ENCODE measurements around the gene POLD1.
"Not testable (repeated sequence)": the region's sequence is repeated elsewhere in the genome, so short reads cannot be mapped to it uniquely, and the experiment has no call there.

The POLD1 gene

DNA sequence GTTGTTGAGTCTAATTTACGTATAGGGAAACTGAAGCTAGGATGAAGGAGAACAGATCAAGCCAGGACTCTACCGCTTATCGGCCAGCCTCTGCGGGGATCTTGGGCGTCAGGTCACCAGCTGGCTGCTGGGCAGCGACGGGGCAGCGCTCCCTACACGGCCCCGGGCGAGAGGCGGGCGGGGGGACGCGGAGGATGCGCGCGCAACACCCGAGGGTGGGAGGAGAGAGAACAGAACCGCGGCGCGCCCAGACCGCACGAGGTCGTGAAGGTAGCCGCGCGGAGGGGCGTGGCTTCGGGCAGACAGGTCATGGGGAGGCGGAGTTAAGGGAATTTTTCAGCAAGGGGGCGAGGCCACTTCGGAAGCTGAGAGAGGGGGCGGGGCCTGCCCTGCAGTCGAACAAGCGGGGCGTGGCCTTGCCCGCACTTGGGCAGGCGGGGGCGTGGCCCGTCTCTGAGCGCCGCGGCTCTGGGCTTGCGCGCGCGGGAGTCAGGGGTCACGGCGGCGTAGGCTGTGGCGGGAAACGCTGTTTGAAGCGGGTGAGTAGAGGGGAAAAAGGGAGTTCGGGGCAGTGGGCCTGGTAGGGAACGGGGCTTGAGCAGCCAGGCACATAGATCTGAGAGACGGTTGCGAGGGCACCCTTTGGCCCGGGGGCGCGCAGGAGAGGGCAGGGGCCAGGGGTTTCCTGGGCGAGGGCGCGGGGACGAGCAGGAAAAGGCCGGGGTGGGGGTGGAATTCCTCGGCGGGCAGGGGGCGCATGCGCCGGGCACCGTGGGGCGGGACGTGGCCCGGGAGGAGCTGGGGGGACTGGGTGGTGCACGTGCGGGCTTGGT lies at the start of gene POLD1:
Gene POLD1 (plus strand): TSS at position 496 of the 833 bp plus-strand sequence. CDS start 14,505 bp downstream, outside the sequence.
- peak; percentile 99 for DNase-seq

DNA sequence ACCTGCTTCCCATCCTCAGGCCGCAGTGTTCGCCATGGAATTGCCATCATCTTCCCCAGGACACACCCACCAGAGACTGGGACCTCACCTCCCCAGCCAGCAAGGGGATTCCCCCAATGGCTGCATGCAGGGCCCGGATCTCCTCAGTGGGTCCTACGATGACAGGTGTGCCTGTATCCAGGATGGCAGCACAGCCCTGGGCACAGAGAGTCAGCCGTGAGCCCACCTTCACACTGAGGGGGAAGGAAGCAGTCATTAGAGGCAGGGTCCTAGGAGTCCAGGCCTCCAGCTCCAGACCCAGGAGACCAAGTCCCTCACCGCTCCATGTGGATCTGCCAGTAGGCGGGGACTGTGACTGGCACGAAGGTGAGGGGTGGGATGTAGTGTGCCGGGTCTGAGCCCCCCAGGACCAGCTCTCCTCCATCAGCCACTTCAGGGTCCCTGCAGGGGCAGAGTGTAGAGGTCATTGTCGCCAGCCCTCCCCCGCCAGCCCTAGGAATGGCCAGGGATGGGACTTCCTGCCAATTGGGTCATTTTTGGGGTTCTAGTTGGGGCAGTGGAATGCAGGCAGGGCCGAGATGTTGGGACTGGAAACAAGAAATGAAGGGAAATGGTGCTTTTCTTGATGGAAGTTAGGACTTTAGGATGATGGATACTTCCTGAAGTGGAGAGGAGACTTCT lies 49.3 kb upstream of the POLD1 start:
- no peak for DNase-seq

DNA sequence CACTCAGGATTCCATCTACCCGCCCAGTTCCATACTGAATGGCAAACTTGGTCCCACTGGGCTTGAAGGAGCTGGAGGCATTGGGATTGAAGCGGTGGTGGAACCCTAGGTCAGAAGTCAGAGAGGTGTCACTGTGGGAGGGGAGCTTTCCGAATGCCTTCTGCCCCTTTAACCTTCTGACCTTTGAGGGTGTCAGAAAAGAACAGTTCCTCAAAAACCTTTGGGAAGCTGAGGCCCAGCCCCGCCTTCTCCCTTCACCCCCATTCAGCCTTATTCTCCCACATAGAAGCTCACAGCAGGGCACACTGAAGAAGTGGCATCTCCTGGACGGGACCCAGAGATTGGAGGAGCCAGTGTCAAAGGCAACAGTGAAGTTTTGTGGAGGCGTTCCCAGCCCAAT lies 47.1 kb upstream of the POLD1 start:
- not testable (repeated sequence) for DNase-seq

DNA sequence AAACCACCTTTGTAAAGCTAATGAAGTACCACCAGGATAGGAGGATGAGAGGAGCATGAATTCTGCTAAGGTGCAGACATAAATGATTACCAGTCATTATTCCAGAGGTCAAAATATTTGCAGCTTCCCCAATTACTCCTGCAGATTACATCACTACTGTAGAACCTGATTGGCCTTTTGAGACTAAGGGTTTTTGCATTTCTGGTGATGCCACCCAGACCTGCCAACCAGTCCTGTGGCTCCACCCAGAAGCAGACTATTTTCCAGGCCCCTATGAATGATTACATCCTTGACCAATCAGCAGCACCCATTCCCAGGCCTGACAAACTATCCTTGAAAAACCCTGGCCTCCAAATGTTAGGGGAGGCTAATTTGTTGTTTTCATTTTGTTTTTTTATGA lies 43.8 kb upstream of the POLD1 start:
- DNase-seq, result no peak

DNA sequence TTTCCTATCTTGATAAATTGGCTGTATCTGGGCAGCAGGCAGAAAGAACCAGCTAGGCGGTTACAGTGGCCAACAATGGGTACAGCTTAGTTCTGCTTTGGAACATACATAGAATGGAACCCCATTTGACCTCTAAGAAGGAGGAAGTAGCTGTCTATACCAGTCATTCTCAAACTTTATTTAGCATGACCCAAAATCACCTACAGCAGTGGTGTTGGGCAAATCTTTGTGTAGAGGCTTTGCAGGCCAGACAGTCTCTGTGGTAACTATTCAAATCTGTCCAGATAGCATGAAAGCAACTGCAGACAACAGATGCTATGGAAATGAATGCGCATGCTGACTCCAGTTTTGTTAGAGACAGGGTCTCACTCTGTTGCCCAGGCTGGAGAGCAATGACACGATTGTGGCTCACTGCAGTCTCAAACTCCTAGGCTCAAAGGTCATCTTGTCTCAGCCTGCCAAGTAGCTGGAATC lies 43.0 kb upstream of the POLD1 start:
- no peak for DNase-seq

DNA sequence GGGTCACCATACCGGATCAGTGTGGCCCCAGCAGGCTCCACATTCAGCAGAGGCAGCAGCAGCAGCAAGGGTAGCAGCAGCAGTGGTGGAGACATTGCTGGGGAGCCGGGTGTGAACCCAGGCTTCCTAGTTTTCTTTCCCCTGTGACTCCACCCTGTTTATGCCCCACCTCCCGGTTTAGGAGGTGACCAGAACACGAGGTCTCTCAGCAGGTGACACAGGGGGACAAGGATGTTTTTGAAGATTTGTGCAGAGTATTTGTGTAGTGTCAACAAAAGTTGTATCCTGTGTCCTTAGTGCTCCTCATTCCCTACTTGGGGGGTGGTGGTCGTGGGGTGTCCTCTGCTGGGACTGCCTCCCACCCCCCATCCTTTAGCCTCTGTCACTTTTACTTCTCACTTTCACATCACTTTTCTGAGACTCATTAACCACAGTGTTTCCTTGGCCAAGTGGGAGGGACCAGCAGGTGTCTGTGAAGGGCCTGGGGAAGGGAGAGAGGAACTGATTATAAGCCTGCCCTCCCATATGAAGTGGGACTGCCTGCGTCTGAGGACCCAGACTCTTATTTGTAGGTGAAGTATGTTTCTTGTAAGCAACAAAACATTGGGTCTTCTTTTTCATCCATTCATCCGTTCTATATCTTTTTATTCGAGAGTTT lies 39.4 kb upstream of the POLD1 start:
- no peak for DNase-seq

GRCh38 chr19:50347089-50347581 lies 37.0 kb upstream of the POLD1 start:
- DNase-seq, result not testable (repeated sequence)

- DNase-seq, result no peak
These were observed 34.7 kb upstream of the POLD1 start for GRCh38 chr19:50349277-50350057.

GRCh38 chr19:50352242-50352641 lies 31.9 kb upstream of the POLD1 start:
- no peak for DNase-seq

GRCh38 chr19:50353487-50353880 lies 30.7 kb upstream of the POLD1 start:
- DNase-seq, result not testable (repeated sequence)

DNA sequence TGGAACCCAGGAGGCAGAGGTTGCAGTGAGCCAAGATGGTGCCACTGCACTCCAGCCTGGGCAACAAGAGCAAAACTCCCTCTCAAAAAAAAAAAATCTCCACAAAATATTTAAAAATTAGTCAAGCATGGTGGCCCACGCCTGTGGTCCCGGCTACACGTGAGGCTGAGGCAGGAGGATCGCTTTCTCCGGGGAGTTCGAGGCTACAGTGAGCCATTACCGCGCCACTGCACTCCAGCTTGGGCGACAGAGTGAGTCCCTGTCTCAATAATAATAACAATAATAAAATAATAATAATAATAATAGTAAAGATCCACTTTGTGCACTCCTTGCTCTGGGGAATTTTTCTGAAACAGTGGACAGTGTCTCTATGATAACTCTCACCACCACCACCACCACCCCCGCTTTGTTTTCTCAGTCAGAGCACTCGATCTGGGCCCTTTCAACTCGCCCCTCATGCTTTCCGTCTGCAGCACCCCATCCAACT lies 27.4 kb upstream of the POLD1 start:
- DNase-seq, result no peak

- peak; percentile 90 for DNase-seq
These were observed 26.7 kb upstream of the POLD1 start for GRCh38 chr19:50357178-50358100.

- DNase-seq, result peak; percentile 82
These were observed 25.4 kb upstream of the POLD1 start for GRCh38 chr19:50358483-50359327.

- no peak for DNase-seq
These were observed 24.8 kb upstream of the POLD1 start for GRCh38 chr19:50359328-50359818.

DNA sequence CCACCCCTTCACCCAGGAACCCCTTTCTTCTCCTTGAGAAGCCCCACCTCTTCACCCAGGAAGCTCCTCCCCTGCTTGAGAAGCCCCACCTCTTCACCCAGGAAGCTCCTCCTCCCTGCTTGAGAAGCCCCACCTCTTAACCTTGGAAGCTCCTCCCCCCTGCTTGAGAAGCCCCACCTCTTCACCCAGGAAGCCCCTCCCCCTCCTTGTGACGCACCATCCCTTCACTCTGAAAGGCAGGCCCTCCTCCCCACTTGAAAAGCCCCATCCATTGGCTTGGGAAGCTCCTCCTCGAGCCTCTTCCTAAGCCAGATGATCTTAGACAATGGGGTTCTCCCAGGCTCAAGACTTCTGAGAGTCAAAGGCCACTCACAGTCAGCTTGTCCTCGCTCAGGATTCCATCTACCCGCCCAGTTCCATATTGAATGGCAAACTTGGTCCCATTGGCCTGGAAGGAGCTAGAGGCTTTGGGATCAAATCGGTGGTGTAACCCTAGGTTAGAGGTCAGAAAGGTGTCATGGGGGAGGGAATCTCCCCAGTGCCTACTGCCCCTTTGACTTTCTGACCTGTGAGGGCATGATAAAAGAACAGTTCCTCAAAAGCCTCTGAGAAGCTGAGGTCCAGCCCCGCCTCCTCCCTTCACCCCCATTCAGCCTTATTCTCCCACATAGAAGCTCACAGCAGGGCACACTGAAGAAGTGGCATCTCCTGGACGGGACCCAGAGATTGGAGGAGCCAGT lies 22.7 kb upstream of the POLD1 start:
- DNase-seq, result no peak

GRCh38 chr19:50362030-50362412 lies 22.1 kb upstream of the POLD1 start:
- no peak for DNase-seq

DNA sequence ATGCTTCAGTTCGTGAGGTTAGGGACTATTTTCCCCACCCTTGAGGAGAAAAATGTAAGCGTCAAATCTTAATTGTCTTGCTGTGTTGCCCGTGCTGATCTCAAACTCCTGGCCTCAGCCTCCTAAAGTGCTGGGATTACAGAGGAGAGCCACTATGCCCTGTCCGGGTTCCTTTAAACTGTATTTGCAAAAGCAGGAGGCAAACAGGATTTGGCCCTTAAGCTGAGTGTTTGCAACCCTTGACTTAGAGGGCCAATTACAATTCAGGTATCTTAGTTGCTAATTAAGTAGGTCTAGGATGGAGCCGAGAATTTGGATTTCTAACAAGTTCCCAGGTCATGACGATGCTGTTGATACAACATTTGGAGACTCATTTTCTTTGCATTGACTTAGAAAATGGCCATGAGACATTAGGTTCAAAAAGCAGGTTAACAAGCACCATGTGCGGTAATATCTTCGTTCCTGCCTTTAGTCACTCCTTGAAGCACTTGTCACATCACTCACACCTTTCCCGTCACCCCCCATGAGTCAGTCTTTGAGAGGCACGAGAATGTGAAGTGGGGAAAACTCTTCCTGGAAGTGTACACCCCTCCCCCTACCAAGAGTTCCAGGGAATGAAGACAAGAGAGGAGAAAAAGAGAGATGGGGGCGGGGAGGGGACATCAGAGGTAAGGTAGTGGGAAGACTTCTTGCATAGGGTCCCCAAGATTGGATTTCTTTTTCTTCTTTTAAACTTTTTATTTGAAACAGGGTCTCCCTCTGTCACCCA lies 21.3 kb upstream of the POLD1 start:
- no peak for DNase-seq

Data from activated T-cell treated with anti-CD3 and anti-CD28 coated beads, Interleukin-2, amount 50 U/mL, for 1 hour (primary cell).